C4-2B (cell line): Measurements from ENCODE around the gene INSM2.

Experiments
- H3K27ac ChIP-seq: fragments of 450-650 bp; 2 replicates; pipeline ENCODE4 v1.5.1; 2017
- ZFX ChIP-seq: fragments of 450-650 bp; IDR thresholded peaks from 2 replicates; pipeline ENCODE4 v1.6.1; 2017
- TF ChIP-seq, protein P1 (sequence below): fragments of 450-650 bp; conservative IDR thresholded peaks from 2 replicates; pipeline ENCODE4 v1.5.1; 2017; ENCODE audit warnings: mild to moderate bottlenecking

The INSM2 gene

DNA sequence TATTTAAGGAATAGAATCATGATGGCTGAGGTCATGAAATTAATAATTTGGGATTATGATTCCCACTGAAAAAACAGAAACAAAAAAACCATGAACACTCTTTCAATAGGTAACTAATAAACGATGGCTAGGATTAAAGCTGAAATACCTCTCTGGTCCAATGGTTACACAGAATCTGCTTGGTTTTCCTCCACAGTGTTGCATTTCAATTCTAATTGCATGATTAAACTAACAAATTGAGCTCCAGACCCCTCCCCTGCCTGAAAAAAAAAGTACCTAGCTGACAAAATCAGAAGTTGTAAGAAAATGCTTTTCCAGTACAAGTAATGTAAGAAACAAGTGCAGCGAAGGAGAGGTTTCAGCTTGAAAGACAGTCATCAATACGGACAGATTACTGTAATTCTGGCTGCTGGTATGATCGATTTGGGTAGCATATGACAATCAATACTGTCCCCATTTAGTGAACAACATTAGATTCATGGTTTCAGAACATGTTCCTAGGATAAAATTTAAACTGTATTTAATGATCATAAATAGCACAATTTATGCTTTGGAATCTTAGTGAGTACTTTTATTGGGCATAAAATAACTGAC, 32.0 kb downstream of the INSM2 start:
- TF ChIP-seq ZFX = no peak
- TF ChIP-seq, protein P1, sequence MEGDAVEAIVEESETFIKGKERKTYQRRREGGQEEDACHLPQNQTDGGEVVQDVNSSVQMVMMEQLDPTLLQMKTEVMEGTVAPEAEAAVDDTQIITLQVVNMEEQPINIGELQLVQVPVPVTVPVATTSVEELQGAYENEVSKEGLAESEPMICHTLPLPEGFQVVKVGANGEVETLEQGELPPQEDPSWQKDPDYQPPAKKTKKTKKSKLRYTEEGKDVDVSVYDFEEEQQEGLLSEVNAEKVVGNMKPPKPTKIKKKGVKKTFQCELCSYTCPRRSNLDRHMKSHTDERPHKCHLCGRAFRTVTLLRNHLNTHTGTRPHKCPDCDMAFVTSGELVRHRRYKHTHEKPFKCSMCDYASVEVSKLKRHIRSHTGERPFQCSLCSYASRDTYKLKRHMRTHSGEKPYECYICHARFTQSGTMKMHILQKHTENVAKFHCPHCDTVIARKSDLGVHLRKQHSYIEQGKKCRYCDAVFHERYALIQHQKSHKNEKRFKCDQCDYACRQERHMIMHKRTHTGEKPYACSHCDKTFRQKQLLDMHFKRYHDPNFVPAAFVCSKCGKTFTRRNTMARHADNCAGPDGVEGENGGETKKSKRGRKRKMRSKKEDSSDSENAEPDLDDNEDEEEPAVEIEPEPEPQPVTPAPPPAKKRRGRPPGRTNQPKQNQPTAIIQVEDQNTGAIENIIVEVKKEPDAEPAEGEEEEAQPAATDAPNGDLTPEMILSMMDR = no peak

DNA sequence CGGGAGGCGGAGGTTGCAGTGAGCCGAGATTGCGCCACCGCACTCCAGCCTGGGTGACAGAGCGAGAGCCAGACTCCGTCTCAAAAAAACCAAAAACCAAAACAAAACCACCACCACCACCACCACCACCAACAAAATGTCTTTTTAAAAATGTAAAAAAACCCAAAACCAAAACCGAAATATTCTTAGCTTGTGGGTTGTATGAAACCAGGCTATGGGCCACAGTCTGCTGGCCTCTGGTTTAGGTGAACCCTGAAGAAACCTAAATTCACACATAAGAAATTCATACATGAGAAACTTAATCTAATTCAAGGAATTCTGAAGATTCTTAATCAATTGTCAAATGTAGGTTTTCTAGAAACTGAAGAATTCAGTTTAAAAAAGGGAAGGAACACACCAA, 37.6 kb downstream of the INSM2 start:
- TF ChIP-seq, protein P1 = no peak
- no peak for TF ChIP-seq ZFX
- H3K27ac ChIP-seq = no peak overlapping the region

More for the DNA sequence above, 32.0 kb downstream of the INSM2 start:
- no peak overlapping the region for H3K27ac ChIP-seq

DNA sequence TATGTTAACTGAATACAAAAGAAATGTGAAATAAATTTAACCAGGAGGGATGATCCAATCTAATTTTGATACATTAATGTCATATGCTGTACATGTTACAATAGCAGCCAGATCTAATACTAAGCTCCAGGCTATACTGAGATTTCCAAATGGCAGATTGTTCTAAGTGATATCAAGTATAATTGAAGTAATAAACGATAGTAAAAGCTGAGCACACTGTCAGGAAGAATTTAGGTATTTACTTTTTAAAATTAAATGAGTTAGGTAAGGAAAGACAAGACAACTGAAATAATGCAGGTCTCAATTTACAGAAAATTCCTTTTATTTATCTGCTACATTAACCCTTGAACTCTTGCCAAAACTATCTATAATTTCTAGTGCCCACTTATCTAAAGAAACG, 39.9 kb downstream of the INSM2 start:
- TF ChIP-seq ZFX = no peak
- TF ChIP-seq, protein P1 = no peak
- H3K27ac ChIP-seq = no peak overlapping the region

DNA sequence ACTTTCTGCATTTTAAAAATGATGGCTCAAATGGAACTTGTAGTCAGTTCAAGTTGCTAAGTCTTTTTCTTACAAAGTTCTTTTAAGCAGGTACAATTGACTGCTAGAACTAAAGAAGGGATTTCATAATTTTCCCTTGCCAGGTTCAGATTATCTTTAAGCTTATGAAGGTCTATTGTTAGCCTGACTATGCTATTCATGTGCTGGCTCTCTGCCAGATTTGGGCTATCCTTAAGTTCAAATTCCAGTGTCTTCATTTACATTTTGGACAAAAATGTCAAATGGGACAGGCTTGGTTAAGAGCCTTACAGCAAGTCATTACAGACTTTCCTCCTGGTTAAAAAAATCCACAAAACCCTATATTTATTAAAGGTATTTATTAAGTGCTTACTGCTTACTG, 42.3 kb downstream of the INSM2 start:
- TF ChIP-seq ZFX = no peak
- TF ChIP-seq, protein P1 = no peak

DNA sequence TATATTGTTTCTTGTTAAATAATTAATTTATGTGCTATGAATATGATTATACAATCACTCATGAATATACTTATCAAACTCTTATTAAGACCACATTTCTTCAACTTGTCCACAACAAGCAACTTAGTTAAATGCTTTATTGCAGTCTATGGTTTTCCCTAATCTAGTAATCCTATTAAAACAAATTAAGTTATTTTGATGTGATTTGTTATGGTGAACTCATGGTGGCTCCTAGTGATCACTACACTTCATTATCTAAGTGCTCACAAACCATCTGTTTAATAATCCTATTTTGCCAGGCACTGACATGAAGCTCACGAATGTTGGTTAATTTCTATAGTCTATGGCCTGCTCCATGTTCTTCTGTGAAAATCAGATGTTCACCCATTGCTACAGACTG, 42.9 kb downstream of the INSM2 start:
- TF ChIP-seq ZFX = no peak
- H3K27ac ChIP-seq = no peak overlapping the region

More for the DNA sequence above, 42.3 kb downstream of the INSM2 start:
- H3K27ac ChIP-seq = no peak overlapping the region

DNA sequence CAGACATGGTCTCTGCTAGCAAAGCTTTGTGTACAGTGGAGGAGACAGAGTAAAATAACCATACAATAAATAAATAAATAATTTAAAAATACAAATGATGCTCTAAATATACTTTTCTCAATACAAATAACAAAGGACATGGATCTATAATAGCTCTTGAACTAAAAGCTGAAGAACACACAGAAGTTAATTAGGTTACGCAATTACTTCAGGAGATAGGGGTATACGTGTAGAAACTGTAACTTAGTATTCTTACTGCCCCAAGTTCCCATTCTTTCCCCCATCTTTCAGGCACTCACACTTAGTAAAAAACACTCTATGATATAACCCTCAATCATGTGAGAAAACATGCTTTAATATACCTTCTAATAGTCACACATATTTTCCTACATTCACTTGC, 44.2 kb downstream of the INSM2 start:
- H3K27ac ChIP-seq = no peak overlapping the region

DNA sequence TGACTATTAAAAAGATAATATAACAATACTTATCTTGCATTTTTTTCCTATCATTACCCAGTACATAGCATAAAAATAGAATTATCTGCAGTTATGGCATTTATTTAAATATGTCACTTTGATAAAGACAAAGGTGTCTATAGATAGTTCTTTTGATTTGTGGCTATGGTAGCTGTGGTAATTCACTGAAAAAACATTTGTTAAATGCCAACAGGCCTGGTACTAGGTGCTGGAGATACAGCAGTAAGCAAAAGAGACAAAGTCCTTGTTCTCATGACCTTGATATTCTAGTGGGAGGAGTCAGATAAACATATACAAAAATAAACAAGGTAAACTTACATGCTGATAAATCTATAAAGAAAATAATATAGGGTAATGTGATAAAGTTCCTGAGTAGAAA, 44.7 kb downstream of the INSM2 start:
- no peak for TF ChIP-seq ZFX
- TF ChIP-seq, protein P1 = no peak
- no peak overlapping the region for H3K27ac ChIP-seq

More for the DNA sequence above, 44.2 kb downstream of the INSM2 start:
- TF ChIP-seq, protein P1 = no peak
- no peak for TF ChIP-seq ZFX
